BLaER1 treated with 17β-estradiol and CSF1 and Interleukin-3, amounts not matched to agents 10 nM and 100 nM (cell line): ENCODE data around the gene PRR20B.
"Not testable (repeated sequence)": the region's sequence is repeated elsewhere in the genome, so short reads cannot be mapped to it uniquely, and the experiment has no call there.

ENCODE experiments used
- H3K27ac ChIP-seq, 11 experiments: shearing (Covaris generic); formaldehyde crosslinking; 2 replicates each; pipeline ENCODE4 v1.8.1; 2022
- H3K27me3 ChIP-seq, 11 experiments: shearing (Covaris generic); formaldehyde crosslinking; 2 replicates each; pipeline ENCODE4 v1.8.1; 2022
- H3K36me3 ChIP-seq, 11 experiments: shearing (Covaris generic); formaldehyde crosslinking; 2 replicates each; pipeline ENCODE4 v1.8.1; 2022
- H3K4me1 ChIP-seq, 10 experiments: shearing (Covaris generic); formaldehyde crosslinking; 2 replicates each; pipeline ENCODE4 v1.8.1; 2022
- H3K4me2 ChIP-seq, 11 experiments: shearing (Covaris generic); formaldehyde crosslinking; 2 replicates each; pipeline ENCODE4 v1.8.1; 2022
- H3K4me3 ChIP-seq, 10 experiments: shearing (Covaris generic); formaldehyde crosslinking; 2 replicates each; pipeline ENCODE4 v1.8.1; 2022
- H3K9ac ChIP-seq, 11 experiments: shearing (Covaris generic); formaldehyde crosslinking; 2 replicates each; pipeline ENCODE4 v1.8.1; 2022
- H3K9me3 ChIP-seq, 11 experiments: shearing (Covaris generic); formaldehyde crosslinking; replicated peaks in 1 of 11; 2 replicates each; pipeline ENCODE4 v1.8.1; 2022
- H4K20me1 ChIP-seq, 11 experiments: shearing (Covaris generic); formaldehyde crosslinking; 2 replicates each; pipeline ENCODE4 v1.8.1; 2022
- Cebpa-rat ChIP-seq, 11 experiments: shearing (Covaris generic); IDR thresholded peaks; 2 replicates each; pipeline ENCODE4 v1.8.1; 2022

PRR20B gene

DNA sequence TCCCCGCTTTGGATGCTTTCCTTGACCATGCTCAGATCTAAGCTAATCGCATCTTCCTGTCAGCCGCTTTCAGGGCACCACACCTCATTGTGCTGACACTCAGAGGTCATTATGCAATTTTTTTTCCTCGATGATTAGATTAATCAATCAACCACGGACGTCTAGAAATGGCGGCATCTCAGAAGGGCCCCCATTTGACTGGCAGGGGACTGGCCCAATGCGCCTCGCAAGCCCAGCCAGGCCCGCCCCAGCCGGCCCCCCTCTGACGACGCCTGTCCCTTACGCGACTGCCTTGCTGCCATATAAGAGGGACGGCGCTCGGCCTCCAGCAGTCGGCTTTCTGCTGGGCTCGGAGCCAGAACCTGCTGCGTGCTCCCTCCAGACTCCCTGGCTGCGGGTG lies at the start of gene PRR20B:
TSS of gene PRR20B (plus strand) at position 301 of the 400 bp plus-strand sequence. CDS start 387 bp downstream, outside the sequence.
- not testable (repeated sequence) for H3K4me2 ChIP-seq, H4K20me1 ChIP-seq, H3K4me1 ChIP-seq, H3K4me3 ChIP-seq, H3K27ac ChIP-seq, H3K9me3 ChIP-seq, H3K27me3 ChIP-seq, H3K36me3 ChIP-seq, H3K9ac ChIP-seq

DNA sequence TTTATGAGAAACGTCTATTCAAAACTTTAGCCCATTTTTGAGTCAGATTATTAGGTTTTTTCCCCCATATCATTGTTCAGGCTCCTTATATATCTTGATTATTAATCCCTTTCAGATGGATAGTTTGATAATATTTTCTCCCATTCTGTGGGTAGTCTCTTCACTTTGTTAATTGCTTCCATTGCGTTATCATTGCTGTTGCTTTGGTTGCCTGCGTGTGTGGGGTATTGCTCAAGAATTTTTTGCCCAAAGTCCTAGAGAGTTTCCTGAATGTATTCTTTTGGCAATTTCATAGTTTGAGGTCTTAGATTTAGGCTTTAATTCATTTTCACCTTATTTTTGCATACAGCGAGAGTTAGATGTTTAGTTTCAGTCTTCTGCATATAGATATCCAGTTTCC lies 32.3 kb upstream of the PRR20B start:
- Histone ChIP-seq H3K9ac (no peak overlapping the region), H3K27me3 (no peaks in the 10 kb centered on the region), H4K20me1 (no peaks in the 10 kb centered on the region), H3K4me1 (no peaks in the 10 kb centered on the region), H3K4me2 (no peak overlapping the region), H3K4me3 (no peak overlapping the region), H3K27ac (no peak overlapping the region), H3K9me3 (0 out of 22 replicates have a peak, but pooled peaks cover 0 to 5% (median 0%) of the 10 kb centered on the region in 11 experiments), H3K36me3 (no peaks in the 10 kb centered on the region)
- no peak for TF ChIP-seq Cebpa-rat (IDR thresholded peaks at IDR 0.05)

DNA sequence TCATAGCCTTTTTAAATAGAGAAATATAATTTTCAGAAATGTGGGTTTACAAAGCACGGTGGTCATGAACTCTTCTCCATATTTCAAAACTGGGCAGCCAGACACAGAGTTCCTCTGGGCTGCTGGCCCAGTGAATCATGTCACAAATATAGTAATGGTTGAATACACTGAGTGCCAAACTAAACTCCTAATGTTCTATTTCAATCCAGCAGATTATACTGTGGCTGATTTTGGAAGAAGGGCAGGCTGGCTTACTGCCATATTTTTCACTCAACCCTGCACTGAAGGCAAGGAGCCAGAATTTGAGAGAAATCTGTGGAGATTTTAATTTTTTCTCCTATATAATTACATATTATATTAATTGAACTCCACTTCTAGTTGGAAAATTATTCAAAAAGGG lies 23.6 kb upstream of the PRR20B start:
- Histone ChIP-seq H3K9me3 (no peaks in the 10 kb centered on the region), H3K9ac (no peak overlapping the region), H3K27me3 (no peaks in the 10 kb centered on the region), H3K4me2 (no peak overlapping the region), H4K20me1 (no peaks in the 10 kb centered on the region), H3K36me3 (no peaks in the 10 kb centered on the region), H3K27ac (no peak overlapping the region), H3K4me3 (no peak overlapping the region), H3K4me1 (no peaks in the 10 kb centered on the region)
- no peak for TF ChIP-seq Cebpa-rat (IDR thresholded peaks at IDR 0.05)

DNA sequence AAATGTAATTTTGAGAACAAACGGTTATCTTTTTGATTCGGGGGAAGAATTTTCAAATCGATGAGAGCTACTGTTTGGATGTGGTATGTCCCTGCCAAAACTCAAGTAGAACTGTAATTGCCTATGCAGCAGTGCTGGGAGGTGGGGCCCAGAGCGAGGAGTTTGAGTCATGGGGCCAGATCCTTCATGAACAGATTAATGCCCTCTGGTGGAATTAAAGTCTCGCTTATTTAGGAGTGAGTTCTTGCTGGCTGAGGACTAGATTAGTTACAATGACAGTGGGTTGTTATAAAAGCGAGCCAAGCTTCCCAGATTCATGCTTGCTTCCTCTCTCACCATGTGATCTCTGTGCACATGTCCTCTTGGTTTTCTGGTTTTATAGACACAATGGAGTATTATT lies 18.4 kb upstream of the PRR20B start:
- Histone ChIP-seq H3K4me3 (no peak overlapping the region), H3K36me3 (no peaks in the 10 kb centered on the region), H4K20me1 (no peaks in the 10 kb centered on the region), H3K27me3 (no peaks in the 10 kb centered on the region), H3K9me3 (no peaks in the 10 kb centered on the region), H3K4me2 (no peak overlapping the region), H3K9ac (no peak overlapping the region), H3K4me1 (no peaks in the 10 kb centered on the region), H3K27ac (no peak overlapping the region)
- TF ChIP-seq Cebpa-rat (IDR thresholded peaks at IDR 0.05), result no peak

GRCh38 chr13:57136093-57136492 lies 11.2 kb upstream of the PRR20B start:
- no peak for TF ChIP-seq Cebpa-rat (IDR thresholded peaks at IDR 0.05)
- no peaks in the 10 kb centered on the region for H3K27me3 ChIP-seq
- H3K36me3 ChIP-seq, result no peaks in the 10 kb centered on the region
- no peak overlapping the region for H3K27ac ChIP-seq
- H3K4me1 ChIP-seq, result no peaks in the 10 kb centered on the region
- no peaks in the 10 kb centered on the region for H4K20me1 ChIP-seq
- no peaks in the 10 kb centered on the region for H3K9me3 ChIP-seq
- H3K4me2 ChIP-seq, result no peak overlapping the region
- H3K4me3 ChIP-seq, result no peak overlapping the region
- H3K9ac ChIP-seq, result no peak overlapping the region

- Histone ChIP-seq H3K9me3 (no peaks in the 10 kb centered on the region), H3K36me3 (no peaks in the 10 kb centered on the region), H3K4me2 (no peak overlapping the region), H3K4me1 (no peaks in the 10 kb centered on the region), H3K27me3 (no peaks in the 10 kb centered on the region), H4K20me1 (no peaks in the 10 kb centered on the region), H3K4me3 (no peak overlapping the region), H3K27ac (no peak overlapping the region), H3K9ac (no peak overlapping the region)
- no peak for TF ChIP-seq Cebpa-rat (IDR thresholded peaks at IDR 0.05)
Observed at GRCh38 chr13:57137585-57137984, 9.7 kb upstream of the PRR20B start.

DNA sequence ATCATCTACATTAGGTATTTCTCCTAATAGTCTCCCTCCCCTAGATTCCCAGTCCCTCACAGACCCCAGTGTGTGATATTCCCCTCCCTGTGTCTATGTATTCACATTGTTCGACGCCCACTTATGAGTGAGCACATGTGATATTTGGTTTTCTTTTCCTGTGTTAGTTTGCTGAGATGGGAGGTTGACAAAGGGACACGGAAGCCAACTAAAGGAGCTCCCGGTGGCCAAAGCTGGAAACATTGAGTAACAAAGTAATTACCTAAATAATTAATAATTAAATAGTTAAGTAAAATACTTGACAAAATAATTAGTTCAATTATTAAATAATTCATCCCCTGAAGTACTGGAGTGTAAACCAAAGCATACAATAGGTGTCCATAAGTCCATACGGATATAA lies 8.3 kb upstream of the PRR20B start:
- no peak for TF ChIP-seq Cebpa-rat (IDR thresholded peaks at IDR 0.05)
- H3K4me2 ChIP-seq, result no peak overlapping the region
- no peak overlapping the region for H3K27ac ChIP-seq
- no peaks in the 10 kb centered on the region for H4K20me1 ChIP-seq
- no peaks in the 10 kb centered on the region for H3K36me3 ChIP-seq
- H3K9ac ChIP-seq, result no peak overlapping the region
- H3K9me3 ChIP-seq, result no peaks in the 10 kb centered on the region
- no peak overlapping the region for H3K4me3 ChIP-seq
- H3K4me1 ChIP-seq, result no peaks in the 10 kb centered on the region
- no peaks in the 10 kb centered on the region for H3K27me3 ChIP-seq

DNA sequence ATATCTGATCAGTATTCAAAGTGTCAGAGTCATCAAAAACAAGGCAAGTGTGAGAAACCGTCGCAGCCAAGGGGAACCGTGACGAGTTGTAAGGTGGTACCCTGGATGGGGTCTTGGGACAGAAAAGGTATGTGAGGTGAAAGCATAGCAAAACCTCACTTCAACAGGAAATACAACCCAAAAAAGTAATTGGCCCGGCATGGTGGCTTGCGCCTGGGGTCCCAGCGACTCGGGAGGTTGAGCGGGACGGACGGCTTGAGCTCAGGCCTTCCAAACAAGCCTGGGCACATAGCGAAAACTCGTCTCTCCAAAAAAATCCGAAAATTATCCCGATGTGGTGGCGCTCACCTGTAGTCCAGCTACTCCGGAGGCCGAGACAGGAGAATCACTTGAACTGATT lies 7.5 kb upstream of the PRR20B start:
- H4K20me1 ChIP-seq, H3K9me3 ChIP-seq, H3K9ac ChIP-seq, H3K27me3 ChIP-seq, H3K4me1 ChIP-seq, H3K27ac ChIP-seq, H3K4me2 ChIP-seq, H3K4me3 ChIP-seq, H3K36me3 ChIP-seq: not testable (repeated sequence)

DNA sequence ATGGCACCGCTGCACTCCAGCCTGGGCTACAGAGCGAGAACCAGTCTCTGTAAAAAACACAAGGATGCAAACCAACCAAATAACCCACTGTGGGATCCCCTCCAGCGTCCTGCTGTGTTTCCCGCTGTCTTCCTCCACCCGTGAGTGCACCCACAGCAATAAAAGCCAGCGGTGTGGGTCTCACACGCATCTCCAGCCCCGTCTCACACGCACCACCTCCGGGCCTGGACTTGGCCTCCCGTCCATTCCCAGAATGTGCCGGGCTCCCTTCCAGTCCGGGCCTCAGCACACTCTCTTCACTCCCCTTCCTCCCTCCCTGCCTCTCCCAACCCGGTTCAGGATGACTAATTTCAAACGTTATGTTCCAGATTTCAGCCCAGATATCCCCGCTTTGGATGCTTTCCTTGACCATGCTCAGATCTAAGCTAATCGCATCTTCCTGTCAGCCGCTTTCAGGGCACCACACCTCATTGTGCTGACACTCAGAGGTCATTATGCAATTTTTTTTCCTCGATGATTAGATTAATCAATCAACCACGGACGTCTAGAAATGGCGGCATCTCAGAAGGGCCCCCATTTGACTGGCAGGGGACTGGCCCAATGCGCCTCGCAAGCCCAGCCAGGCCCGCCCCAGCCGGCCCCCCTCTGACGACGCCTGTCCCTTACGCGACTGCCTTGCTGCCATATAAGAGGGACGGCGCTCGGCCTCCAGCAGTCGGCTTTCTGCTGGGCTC lies 6.9 kb upstream of the PRR20B start, which contains the start of gene PRR20A:
TSS of gene PRR20A (plus strand) at position 684 of the 734 bp plus-strand sequence. CDS start 387 bp downstream, outside the sequence.
- not testable (repeated sequence) for H3K27ac ChIP-seq, H3K27me3 ChIP-seq, H3K36me3 ChIP-seq, H3K4me3 ChIP-seq, H3K4me1 ChIP-seq, H3K9me3 ChIP-seq, H3K4me2 ChIP-seq, H4K20me1 ChIP-seq, H3K9ac ChIP-seq

- H3K36me3 ChIP-seq, H3K9me3 ChIP-seq, H3K27me3 ChIP-seq, H3K27ac ChIP-seq, H3K4me2 ChIP-seq, H4K20me1 ChIP-seq, H3K4me1 ChIP-seq, H3K4me3 ChIP-seq, H3K9ac ChIP-seq: not testable (repeated sequence)
Observed at GRCh38 chr13:57148106-57148505, 818 bp downstream of the PRR20B start.

GRCh38 chr13:57153761-57154160 lies 6.5 kb downstream of the PRR20B start, which contains the start of gene PRR20C:
TSS of gene PRR20C (plus strand) at chr13:57154061. CDS start at chr13:57154448, 387 bp downstream.
- H3K4me1 ChIP-seq, H3K27ac ChIP-seq, H3K27me3 ChIP-seq, H3K4me2 ChIP-seq, H4K20me1 ChIP-seq, H3K36me3 ChIP-seq, H3K9me3 ChIP-seq, H3K9ac ChIP-seq, H3K4me3 ChIP-seq: not testable (repeated sequence)

DNA sequence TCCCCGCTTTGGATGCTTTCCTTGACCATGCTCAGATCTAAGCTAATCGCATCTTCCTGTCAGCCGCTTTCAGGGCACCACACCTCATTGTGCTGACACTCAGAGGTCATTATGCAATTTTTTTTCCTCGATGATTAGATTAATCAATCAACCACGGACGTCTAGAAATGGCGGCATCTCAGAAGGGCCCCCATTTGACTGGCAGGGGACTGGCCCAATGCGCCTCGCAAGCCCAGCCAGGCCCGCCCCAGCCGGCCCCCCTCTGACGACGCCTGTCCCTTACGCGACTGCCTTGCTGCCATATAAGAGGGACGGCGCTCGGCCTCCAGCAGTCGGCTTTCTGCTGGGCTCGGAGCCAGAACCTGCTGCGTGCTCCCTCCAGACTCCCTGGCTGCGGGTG lies 13.0 kb downstream of the PRR20B start, which contains the start of gene PRR20D:
TSS of gene PRR20D (plus strand) at position 301 of the 400 bp plus-strand sequence. CDS start 387 bp downstream, outside the sequence.
- not testable (repeated sequence) for H3K27ac ChIP-seq, H3K4me3 ChIP-seq, H3K27me3 ChIP-seq, H3K9me3 ChIP-seq, H3K36me3 ChIP-seq, H3K4me1 ChIP-seq, H3K4me2 ChIP-seq, H4K20me1 ChIP-seq, H3K9ac ChIP-seq

DNA sequence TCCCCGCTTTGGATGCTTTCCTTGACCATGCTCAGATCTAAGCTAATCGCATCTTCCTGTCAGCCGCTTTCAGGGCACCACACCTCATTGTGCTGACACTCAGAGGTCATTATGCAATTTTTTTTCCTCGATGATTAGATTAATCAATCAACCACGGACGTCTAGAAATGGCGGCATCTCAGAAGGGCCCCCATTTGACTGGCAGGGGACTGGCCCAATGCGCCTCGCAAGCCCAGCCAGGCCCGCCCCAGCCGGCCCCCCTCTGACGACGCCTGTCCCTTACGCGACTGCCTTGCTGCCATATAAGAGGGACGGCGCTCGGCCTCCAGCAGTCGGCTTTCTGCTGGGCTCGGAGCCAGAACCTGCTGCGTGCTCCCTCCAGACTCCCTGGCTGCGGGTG lies 19.6 kb downstream of the PRR20B start, which contains the start of gene PRR20E:
TSS of gene PRR20E (plus strand) at position 301 of the 400 bp plus-strand sequence. CDS start 387 bp downstream, outside the sequence.
- H3K4me1 ChIP-seq, result not testable (repeated sequence)

More for the DNA sequence above, 19.6 kb downstream of the PRR20B start, which contains the start of gene PRR20E:
- H3K36me3 ChIP-seq, H3K9ac ChIP-seq, H4K20me1 ChIP-seq, H3K4me3 ChIP-seq, H3K27ac ChIP-seq, H3K27me3 ChIP-seq, H3K4me2 ChIP-seq, H3K9me3 ChIP-seq: not testable (repeated sequence)
